Measurements from ENCODE around the gene HEXIM1. TPM values are rescaled to one million over a fixed set of nuclear protein-coding genes. Genes with fewer than 3 reads are reported as not detected.

Gene HEXIM1
- total RNA-seq, 1 experiment from 2014 or later, result 59.1 TPM

DNA sequence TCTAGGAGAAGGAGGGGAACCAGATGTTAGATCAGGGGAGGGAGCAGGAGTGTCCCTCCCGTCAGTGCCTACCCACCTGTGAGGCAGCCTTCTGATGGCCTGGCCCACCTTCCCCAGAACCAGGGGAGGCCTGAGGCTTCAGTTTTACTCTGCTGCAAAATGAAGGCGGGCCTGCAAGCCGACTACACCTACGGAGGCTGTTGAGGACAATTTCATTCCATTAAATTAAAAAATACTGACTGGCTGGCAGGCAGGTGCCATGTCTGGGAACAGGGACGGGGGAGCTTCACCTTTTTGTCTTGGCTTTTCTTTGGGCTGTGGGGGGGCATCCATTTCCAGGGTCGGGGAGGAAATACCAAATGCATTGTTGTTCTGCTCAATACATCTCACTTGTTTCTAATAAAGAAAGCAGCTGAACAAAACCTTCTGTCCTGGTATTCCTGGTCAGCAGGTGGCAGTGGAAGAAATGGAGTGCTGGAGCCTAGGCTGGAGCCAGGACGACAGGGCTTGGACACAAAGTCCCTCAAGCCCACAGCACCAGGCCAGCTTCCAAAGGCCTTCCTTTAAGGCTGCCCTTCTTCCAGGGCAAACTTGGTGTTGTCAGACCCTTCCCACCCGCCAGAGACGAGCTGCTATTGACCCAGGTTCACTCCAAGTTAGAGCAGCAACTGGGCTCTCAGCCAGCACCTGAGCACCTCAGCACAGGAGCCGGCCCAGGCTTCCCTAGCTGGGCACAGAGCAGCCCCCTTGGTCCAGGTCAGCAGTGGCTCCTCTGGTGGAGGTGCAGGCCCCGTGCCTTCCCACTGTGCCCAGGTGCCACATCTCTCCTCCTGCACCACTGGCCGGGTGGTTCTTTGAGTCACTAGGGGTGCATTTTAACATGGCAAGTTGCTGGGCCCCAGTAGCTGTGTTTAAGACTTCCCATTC is 39.4 kb upstream of the HEXIM1 start:
- intact Hi-C loops (cut with micrococcal nuclease; ENCODE audit: unreplicated experiment), result no loop called here
- no peaks in the 10 kb centered on the region for H3K36me3 ChIP-seq (ENCODE audit: control insufficient read depth, insufficient read depth, low read length)
- peaks cover 13% of the 10 kb centered on the region for H3K4me1 ChIP-seq (ENCODE audit: control insufficient read depth, insufficient read depth, low read length)
- POLR2A ChIA-PET, result no interaction called here
- TF ChIP-seq POLR2AphosphoS5 (IDR thresholded peaks at IDR 0.05; ENCODE audit: low read depth, low read length), result 0 out of 2 replicates have a peak, but pooled peaks have one; percentile 30
- TF ChIP-seq, protein P1, sequence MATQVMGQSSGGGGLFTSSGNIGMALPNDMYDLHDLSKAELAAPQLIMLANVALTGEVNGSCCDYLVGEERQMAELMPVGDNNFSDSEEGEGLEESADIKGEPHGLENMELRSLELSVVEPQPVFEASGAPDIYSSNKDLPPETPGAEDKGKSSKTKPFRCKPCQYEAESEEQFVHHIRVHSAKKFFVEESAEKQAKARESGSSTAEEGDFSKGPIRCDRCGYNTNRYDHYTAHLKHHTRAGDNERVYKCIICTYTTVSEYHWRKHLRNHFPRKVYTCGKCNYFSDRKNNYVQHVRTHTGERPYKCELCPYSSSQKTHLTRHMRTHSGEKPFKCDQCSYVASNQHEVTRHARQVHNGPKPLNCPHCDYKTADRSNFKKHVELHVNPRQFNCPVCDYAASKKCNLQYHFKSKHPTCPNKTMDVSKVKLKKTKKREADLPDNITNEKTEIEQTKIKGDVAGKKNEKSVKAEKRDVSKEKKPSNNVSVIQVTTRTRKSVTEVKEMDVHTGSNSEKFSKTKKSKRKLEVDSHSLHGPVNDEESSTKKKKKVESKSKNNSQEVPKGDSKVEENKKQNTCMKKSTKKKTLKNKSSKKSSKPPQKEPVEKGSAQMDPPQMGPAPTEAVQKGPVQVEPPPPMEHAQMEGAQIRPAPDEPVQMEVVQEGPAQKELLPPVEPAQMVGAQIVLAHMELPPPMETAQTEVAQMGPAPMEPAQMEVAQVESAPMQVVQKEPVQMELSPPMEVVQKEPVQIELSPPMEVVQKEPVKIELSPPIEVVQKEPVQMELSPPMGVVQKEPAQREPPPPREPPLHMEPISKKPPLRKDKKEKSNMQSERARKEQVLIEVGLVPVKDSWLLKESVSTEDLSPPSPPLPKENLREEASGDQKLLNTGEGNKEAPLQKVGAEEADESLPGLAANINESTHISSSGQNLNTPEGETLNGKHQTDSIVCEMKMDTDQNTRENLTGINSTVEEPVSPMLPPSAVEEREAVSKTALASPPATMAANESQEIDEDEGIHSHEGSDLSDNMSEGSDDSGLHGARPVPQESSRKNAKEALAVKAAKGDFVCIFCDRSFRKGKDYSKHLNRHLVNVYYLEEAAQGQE (IDR thresholded peaks at IDR 0.05; ENCODE audit: insufficient read depth in 1 of 2, low read depth in 2 of 2, low read length in 1 of 2), result no peak
- CTCF ChIA-PET, result interaction anchor here (1.5 kb wide), 1 partner anchor 24 kb away, joined by 3 read pairs; the partner anchor contains the start of gene PLCD3
- no peak overlapping the region; the same call in 1 of the 2 replicates for H3K27ac ChIP-seq (ENCODE audit: low read length)
- BruUV-seq (replicated peaks), result no TSS peak
- ATAC-seq (peak; percentile 37), DNase-seq (ENCODE audit: low read depth, low spot score) (no peak)
- H3K27me3 ChIP-seq (ENCODE audit: control insufficient read depth, insufficient read depth, low read length), result no peaks in the 10 kb centered on the region
- H3K4me3 ChIP-seq (ENCODE audit: low read depth in 2 of 2, low read length in 2 of 2), result no peak overlapping the region
- no peaks in the 10 kb centered on the region for H3K9me3 ChIP-seq (ENCODE audit: control insufficient read depth, insufficient read depth, low read depth, low read length)
- in situ Hi-C loops (cut with HindIII; ENCODE audit: low pct_unique_long_range_greater_than_20kb, low sequenced_read_pairs), result no loop called here

GRCh38 chr17:45110676-45111611 is 37.3 kb upstream of the HEXIM1 start:
- no TSS peak for BruUV-seq (replicated peaks)
- no peaks in the 10 kb centered on the region for H3K36me3 ChIP-seq (ENCODE audit: control insufficient read depth, insufficient read depth, low read length)
- ChIA-PET CTCF (interaction anchor here (0.5 to 0.6 kb wide), 2 partner anchors 12 to 64 kb away, joined by 3 to 9 read pairs; no protein-coding TSS in a partner anchor), POLR2A (no interaction called here)
- peaks cover 13% of the 10 kb centered on the region for H3K4me1 ChIP-seq (ENCODE audit: control insufficient read depth, insufficient read depth, low read length)
- ATAC-seq, result peak; percentile 46; the same call in 1 of the 2 replicates
- H3K27ac ChIP-seq (ENCODE audit: low read length), result peak overlapping the region; percentile 39
- DNase-seq (ENCODE audit: low read depth, low spot score), result no peak
- H3K27me3 ChIP-seq (ENCODE audit: control insufficient read depth, insufficient read depth, low read length), result no peaks in the 10 kb centered on the region
- TF ChIP-seq POLR2AphosphoS5 (IDR thresholded peaks at IDR 0.05; ENCODE audit: low read depth, low read length), result no peak
- TF ChIP-seq TCF7L2 (IDR thresholded peaks at IDR 0.05; ENCODE audit: low read depth, low read length), result no peak
- TF ChIP-seq, protein P1 (IDR thresholded peaks at IDR 0.05; ENCODE audit: insufficient read depth in 1 of 2, low read depth in 2 of 2, low read length in 1 of 2), result no peak
- TF ChIP-seq, protein P2, sequence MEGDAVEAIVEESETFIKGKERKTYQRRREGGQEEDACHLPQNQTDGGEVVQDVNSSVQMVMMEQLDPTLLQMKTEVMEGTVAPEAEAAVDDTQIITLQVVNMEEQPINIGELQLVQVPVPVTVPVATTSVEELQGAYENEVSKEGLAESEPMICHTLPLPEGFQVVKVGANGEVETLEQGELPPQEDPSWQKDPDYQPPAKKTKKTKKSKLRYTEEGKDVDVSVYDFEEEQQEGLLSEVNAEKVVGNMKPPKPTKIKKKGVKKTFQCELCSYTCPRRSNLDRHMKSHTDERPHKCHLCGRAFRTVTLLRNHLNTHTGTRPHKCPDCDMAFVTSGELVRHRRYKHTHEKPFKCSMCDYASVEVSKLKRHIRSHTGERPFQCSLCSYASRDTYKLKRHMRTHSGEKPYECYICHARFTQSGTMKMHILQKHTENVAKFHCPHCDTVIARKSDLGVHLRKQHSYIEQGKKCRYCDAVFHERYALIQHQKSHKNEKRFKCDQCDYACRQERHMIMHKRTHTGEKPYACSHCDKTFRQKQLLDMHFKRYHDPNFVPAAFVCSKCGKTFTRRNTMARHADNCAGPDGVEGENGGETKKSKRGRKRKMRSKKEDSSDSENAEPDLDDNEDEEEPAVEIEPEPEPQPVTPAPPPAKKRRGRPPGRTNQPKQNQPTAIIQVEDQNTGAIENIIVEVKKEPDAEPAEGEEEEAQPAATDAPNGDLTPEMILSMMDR (IDR thresholded peaks at IDR 0.05), result no peak
- TF ChIP-seq SIN3A (IDR thresholded peaks at IDR 0.05; ENCODE audit: borderline replicate concordance, insufficient read depth, low read depth, low read length), result no peak
- no peaks in the 10 kb centered on the region for H3K9me3 ChIP-seq (ENCODE audit: control insufficient read depth, insufficient read depth, low read depth, low read length)
- in situ Hi-C loops (cut with HindIII; ENCODE audit: low pct_unique_long_range_greater_than_20kb, low sequenced_read_pairs) (no loop called here), intact Hi-C loops (cut with micrococcal nuclease; ENCODE audit: unreplicated experiment) (no loop called here)
- no peak overlapping the region for H3K4me3 ChIP-seq (ENCODE audit: low read depth in 2 of 2, low read length in 2 of 2)

All from Panc1 (cell line).